Fibroblast of villous mesenchyme (primary cell): ENCODE measurements around the gene HTR3E. TPM values are rescaled to one million over a fixed set of nuclear protein-coding genes. Genes with fewer than 3 reads are reported as not detected.

Source experiments
- DNase-seq: peaks from one replicate; pipeline ENCODE4 v3.0.0-alpha.2; 2010; ENCODE audit warnings: low read depth
- H3K4me3 ChIP-seq: 2 replicates; pipeline ENCODE4 v1.5.1; 2011; ENCODE audit warnings: low read depth, mild to moderate bottlenecking, low read length
- CTCF ChIP-seq: IDR thresholded peaks from 2 replicates; pipeline ENCODE4 v1.5.1; 2012; ENCODE audit warnings: low read depth, mild to moderate bottlenecking, low read length; ENCODE audit not compliant: insufficient read depth
- total RNA-seq: library from RNA; depleted of rRNA; stranded (reverse); fragments of >200 nt; gene quantifications from 2 replicates; pipeline ENCODE4 v1.2.3, GENCODE V29; 2012

The HTR3E gene
- total RNA-seq, 1 donor = not detected

DNA sequence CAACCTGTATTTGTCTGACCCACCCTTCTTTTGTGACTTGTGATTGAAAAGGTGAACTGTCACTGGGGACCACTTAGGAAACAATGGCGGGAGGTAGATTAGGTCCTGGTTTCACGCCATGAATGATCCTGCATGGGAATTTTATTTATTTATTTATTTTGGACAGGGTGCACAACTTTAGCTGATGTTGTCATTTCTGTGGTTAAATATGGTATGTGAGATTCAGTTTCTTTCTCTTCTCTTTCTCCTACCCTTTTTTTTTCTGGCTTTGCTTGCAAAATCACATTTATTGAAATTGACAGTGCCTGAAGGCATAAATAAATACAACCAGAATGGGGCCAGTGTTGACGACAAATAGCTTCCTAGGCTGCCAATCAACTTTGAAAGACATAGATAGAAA lies 18.0 kb upstream of the HTR3E start:
- no peak for TF ChIP-seq CTCF
- DNase-seq = peak; percentile 50
- H3K4me3 ChIP-seq = no peak overlapping the region

GRCh38 chr3:184081116-184081830 lies 15.6 kb upstream of the HTR3E start:
- TF ChIP-seq CTCF = no peak
- no peak overlapping the region for H3K4me3 ChIP-seq
- no peak for DNase-seq

DNA sequence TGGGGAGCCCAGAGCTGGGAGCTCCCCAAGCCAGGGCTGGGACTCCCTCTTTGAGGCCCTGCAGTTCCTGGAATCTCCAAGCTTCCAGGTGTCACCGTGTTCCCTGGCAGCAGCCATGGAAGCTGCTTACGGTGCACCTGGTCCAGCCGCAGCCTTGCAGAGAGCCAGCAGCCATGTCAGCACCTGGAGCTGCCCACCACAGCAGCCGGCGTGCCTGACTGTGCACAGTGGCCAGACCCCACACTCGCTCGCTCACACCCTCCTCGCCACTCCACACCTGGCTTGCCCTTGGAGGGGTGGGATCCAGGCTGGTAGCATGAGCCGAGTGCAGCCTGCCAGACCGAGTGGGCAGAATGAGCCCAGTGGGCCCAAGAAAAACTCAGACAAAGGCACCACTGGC lies 14.8 kb upstream of the HTR3E start:
- DNase-seq = no peak
- H3K4me3 ChIP-seq = no peak overlapping the region
- TF ChIP-seq CTCF = no peak

DNA sequence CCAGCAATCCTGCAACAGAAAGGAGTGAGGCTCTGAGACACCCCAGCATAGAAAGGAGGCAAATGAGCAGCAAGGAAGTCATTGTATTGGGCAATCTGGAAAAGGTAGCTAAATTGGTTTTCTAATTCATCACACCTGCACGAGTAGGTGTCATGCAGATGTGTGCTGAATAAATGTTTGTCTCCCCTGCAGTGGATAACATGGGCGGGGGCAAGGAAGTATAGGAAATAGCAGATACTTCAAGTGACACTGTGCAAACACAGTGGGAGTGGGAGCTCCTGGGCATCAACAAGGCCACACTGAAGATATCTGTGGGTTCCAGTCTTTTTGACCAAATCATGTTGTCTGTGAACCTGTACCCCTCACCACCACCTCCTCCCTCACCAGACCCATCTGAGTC lies 14.4 kb upstream of the HTR3E start:
- no peak for DNase-seq
- no peak overlapping the region for H3K4me3 ChIP-seq
- TF ChIP-seq CTCF = no peak

DNA sequence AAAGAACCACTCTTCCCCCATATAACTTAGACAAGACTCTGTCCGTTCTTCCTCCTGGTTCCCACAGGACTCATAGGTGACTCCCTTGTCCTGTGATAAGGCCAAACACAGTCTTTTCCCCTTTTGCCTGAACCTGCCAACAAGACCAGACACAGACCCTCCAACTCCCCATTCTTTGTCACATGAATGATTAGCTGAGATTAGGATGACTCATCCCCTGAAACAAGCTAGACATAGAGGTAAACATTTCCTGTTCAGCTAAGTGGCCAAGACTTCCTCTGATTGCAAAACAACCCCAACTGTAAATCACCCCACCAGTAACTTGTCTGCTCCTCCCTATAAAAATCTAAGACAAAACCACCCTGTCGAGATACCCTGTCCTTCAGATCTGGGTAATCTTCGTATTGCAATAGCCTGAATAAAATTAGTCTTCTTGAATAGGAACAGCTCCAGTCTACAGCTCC lies 11.4 kb upstream of the HTR3E start:
- no peak overlapping the region for H3K4me3 ChIP-seq
- TF ChIP-seq CTCF = no peak
- peak; percentile 83 for DNase-seq

DNA sequence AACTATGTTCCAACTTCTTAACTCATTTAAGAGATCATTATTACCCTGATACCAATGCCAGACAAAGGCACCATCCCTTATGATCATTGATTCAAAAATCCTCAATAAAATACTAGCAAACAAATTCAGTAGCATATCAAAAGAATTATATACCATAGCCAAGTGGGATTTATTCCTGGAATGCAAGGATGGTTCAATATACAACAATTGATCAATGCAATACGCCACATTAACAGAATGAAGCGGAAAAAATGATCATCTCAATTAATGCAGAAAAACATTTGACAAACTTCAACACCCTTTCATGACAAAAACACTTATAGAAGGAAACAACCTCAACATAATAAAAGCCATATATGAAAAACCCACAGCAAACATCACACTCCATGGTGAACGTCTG lies 4.7 kb upstream of the HTR3E start:
- TF ChIP-seq CTCF = no peak

DNA sequence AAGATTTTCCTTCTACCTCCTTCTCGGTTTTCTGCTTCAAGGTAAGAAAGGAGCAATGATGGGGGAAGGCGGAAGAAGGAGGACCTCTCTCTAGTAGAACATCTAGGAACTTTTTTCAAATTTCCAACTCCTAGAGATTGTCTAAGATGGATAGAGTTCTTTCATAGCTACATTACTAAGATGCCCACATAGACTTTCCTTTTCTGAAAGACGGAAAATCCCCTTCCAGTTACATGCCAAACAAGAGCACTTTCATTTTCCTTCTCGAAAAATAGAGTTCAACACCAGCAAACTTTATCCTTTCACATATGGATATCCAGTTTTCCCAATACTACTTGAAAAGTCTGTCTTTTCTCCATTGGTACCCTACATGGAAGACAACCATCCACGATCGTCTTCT lies 692 bp downstream of the HTR3E start:
- H3K4me3 ChIP-seq = no peak overlapping the region
- TF ChIP-seq CTCF = no peak
- DNase-seq = no peak

More for the DNA sequence above, 4.7 kb upstream of the HTR3E start:
- no peak overlapping the region for H3K4me3 ChIP-seq
- DNase-seq = no peak
